ENCODE measurements around the gene GLIS1. TPM values are rescaled to one million over a fixed set of nuclear protein-coding genes. Genes with fewer than 3 reads are reported as not detected.

The GLIS1 gene
- total and polyA plus RNA-seq, 10 of the 15 experiments (the other 5 are each of a cell fraction or from before 2014, with no cell fraction given): not detected

GRCh38 chr1:53625049-53625448 lies 113.9 kb downstream of the GLIS1 start:
- H3K27ac ChIP-seq (ENCODE audit: control insufficient read depth, insufficient read depth): no peak overlapping the region
- ChIA-PET SMC1A (ENCODE audit: uncharacterized antibody, unreplicated experiment) (no interaction called here), RAD21 (ENCODE audit: unreplicated experiment) (no interaction called here), CTCF (no interaction called here), POLR2A (no interaction called here)
- intact Hi-C loops (cut with micrococcal nuclease; ENCODE audit: unreplicated experiment) (no loop called here), in situ Hi-C loops (cut with MboI) (no loop called here)
- H3K9me3 ChIP-seq (replicated peaks; ENCODE audit: control insufficient read depth, insufficient read depth, low read length): no peaks in the 10 kb centered on the region
- ATAC-seq: no peak
- peaks cover 0 to 4% of the 10 kb centered on the region in 2 experiments; a peak in 3 of 4 replicates for H3K27me3 ChIP-seq (replicated peaks in 1 of 2; ENCODE audit: control insufficient read depth in 2 of 2, insufficient read depth in 2 of 2, low read length in 1 of 2)
- WGBS (ENCODE audit: insufficient coverage, insufficient replicate concordance, low lambda C conversion rate, missing lambda C conversion rate): 21% methylated on average over 2 of the region's 2 CpGs
- H3K79me2 ChIP-seq (ENCODE audit: control insufficient read depth, insufficient read depth, low read length): no peaks in the 10 kb centered on the region
- no peaks in the 10 kb centered on the region for H4K20me1 ChIP-seq (ENCODE audit: control insufficient read depth, insufficient read depth)
- H3K4me3 ChIP-seq: no peak overlapping the region
- H3K9ac ChIP-seq (ENCODE audit: control insufficient read depth, insufficient read depth, low read length): no peak overlapping the region
- H3K4me2 ChIP-seq (ENCODE audit: control insufficient read depth, insufficient read depth): no peak overlapping the region
- BruUV-seq (replicated peaks): no TSS peak
- H2AFZ ChIP-seq (ENCODE audit: control insufficient read depth, low read depth, low read length): no peak overlapping the region
- DNase-seq (ENCODE audit: low read depth, low spot score): no peak
- no peak for FAIRE-seq
- H3K4me1 ChIP-seq (ENCODE audit: control insufficient read depth, insufficient read depth, low read length): no peaks in the 10 kb centered on the region
- H3K36me3 ChIP-seq (ENCODE audit: control insufficient read depth in 2 of 2, insufficient read depth in 2 of 2, low read length in 1 of 2): no peaks in the 10 kb centered on the region
- TF ChIP-seq SREBF2 (IDR thresholded peaks at IDR 0.05; ENCODE audit: low read length) (no peak), BMI1 (IDR thresholded peaks at IDR 0.05; ENCODE audit: borderline replicate concordance) (no peak), MAX (IDR thresholded peaks at IDR 0.05; ENCODE audit: low read depth, low read length) (no peak), SMAD5 (IDR thresholded peaks at IDR 0.05; ENCODE audit: low read depth) (no peak), HSF1 (IDR thresholded peaks at IDR 0.05; ENCODE audit: low read depth, low read length) (no peak), BCL3 (IDR thresholded peaks at IDR 0.05; ENCODE audit: borderline replicate concordance, insufficient read depth, low read depth, low read length, poor library complexity, severe bottlenecking) (no peak), STAT3 (IDR thresholded peaks at IDR 0.05; ENCODE audit: low read depth, low read length) (no peak), FOXM1 (IDR thresholded peaks at IDR 0.05; ENCODE audit: low read depth, low read length) (no peak), MYB (IDR thresholded peaks at IDR 0.05; ENCODE audit: borderline replicate concordance, low read depth, low read length) (no peak), LARP7 (IDR thresholded peaks at IDR 0.05) (no peak), SREBF1 (IDR thresholded peaks at IDR 0.05; ENCODE audit: low read length) (no peak), NKRF (conservative IDR thresholded peaks at IDR 0.05) (no peak), ZNF592 (IDR thresholded peaks at IDR 0.05) (no peak), USF1 (IDR thresholded peaks at IDR 0.05; ENCODE audit: borderline replicate concordance, extremely low read length, insufficient read depth, low read depth, low read length) (no peak), CBX5 (IDR thresholded peaks at IDR 0.05; ENCODE audit: low read depth) (no peak)

All from GM12878 (cell line).